ENCODE results near the gene BASP1. TPM values are rescaled to one million over a fixed set of nuclear protein-coding genes. Genes with fewer than 3 reads are reported as not detected.

Gene BASP1
- total and polyA plus RNA-seq, 12 donors: 7.0 to 24.9 (median 12.7) TPM

DNA sequence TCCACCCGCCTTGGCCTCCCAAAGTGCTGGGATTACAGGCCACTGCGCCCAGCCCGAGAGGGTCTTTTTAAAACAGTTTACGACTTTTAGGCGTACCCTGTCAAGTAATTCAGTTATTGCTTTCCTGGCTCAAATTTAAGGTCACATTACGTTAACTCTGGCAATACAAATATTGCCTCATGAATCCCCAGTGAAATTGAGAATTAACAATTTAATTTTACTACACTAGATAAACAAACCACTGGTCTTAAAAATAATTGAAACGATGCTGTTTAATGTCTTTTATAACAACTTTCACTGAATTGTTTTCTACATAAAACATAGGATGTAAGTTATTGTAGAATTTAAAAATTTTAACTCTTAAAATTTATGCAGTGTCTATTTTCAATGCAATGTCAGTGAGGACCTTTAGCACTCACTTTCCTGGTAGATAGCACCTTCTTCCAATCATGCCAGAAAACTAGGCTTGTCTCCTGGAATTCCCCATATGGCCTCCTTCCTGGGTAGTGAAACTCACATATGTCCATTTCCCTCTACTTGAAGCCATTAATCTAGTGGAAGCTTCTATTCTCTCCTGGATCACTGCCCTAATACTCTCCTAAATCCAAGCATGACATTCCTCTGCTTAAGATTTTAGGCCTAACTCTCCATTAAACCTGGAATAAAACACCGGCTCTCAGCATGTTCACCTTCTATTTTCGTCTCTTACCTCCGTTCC is 13.5 kb downstream of the BASP1 start:
- no peak for DNase-seq
- WGBS, 4 donors: 81 to 87% (median 85%) methylated on average over 10 of the region's 10 CpGs
- Histone ChIP-seq H3K27me3 (no peaks in the 10 kb centered on the region), H3K36me3 (replicated peaks in 1 of 2) (no peaks in the 10 kb centered on the region), H3K27ac (no peak overlapping the region), H3K4me1 (replicated peaks in 1 of 2) (no peaks in the 10 kb centered on the region), H3K4me3 (no peak overlapping the region), H3K9me3 (replicated peaks in 1 of 3) (no peaks in the 10 kb centered on the region)
- intact Hi-C loops (cut with DNase I): no loop called here
- TF ChIP-seq, protein P1, sequence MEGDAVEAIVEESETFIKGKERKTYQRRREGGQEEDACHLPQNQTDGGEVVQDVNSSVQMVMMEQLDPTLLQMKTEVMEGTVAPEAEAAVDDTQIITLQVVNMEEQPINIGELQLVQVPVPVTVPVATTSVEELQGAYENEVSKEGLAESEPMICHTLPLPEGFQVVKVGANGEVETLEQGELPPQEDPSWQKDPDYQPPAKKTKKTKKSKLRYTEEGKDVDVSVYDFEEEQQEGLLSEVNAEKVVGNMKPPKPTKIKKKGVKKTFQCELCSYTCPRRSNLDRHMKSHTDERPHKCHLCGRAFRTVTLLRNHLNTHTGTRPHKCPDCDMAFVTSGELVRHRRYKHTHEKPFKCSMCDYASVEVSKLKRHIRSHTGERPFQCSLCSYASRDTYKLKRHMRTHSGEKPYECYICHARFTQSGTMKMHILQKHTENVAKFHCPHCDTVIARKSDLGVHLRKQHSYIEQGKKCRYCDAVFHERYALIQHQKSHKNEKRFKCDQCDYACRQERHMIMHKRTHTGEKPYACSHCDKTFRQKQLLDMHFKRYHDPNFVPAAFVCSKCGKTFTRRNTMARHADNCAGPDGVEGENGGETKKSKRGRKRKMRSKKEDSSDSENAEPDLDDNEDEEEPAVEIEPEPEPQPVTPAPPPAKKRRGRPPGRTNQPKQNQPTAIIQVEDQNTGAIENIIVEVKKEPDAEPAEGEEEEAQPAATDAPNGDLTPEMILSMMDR (IDR thresholded peaks at IDR 0.05): no peak
- no peak for TF ChIP-seq POLR2A (IDR thresholded peaks at IDR 0.05)

DNA sequence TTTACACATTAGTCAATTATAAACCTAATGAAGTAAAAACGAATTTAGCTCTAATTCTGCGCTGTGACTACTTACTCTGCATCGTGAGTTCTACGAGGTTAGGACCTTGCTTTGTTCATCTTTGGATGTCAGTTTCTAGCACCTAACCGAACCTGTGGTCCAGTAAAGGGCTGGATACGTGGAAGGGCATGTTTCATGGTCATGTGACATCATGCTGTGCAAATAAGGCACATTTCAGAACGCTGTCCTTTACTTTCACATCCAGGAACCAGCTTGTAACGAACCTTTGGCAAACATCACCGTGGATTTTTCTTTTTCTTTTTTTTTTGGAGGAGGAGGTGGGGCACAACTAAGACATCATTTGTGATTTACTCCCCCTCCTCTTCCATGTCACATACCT is 15.0 kb downstream of the BASP1 start:
- H3K4me1 ChIP-seq (replicated peaks in 1 of 2): no peaks in the 10 kb centered on the region
- no peaks in the 10 kb centered on the region for H3K27me3 ChIP-seq
- H3K4me3 ChIP-seq: no peak overlapping the region
- H3K9me3 ChIP-seq (replicated peaks in 1 of 3): no peaks in the 10 kb centered on the region
- no peak for TF ChIP-seq POLR2A (IDR thresholded peaks at IDR 0.05)
- TF ChIP-seq, protein P1 (IDR thresholded peaks at IDR 0.05): no peak
- no peaks in the 10 kb centered on the region for H3K36me3 ChIP-seq (replicated peaks in 1 of 2)
- 68 to 84% (median 76%) methylated on average over 9 of the region's 9 CpGs for WGBS, 4 donors
- DNase-seq: no peak
- intact Hi-C loops (cut with DNase I): no loop called here
- no peak overlapping the region for H3K27ac ChIP-seq

DNA sequence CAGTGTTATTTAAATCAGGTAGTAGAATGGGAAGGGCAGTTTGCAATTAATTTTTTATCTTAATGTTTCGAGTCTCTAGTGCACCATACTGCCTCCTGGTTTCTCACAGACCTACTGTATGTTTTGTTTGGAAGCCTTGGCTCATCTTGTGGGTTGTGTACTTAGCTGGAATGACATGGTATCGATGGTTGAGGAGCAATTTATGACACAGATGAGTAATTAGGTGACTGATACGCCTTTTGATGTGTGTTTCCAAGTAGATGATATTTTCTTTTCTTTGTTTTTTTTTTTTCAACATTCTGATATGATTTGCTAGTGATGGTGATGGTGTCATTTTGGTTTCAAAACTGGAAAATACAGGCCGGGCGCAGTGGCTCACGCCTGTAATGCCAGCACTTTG is 16.1 kb downstream of the BASP1 start:
- no peak for DNase-seq
- Histone ChIP-seq H3K27me3 (no peaks in the 10 kb centered on the region), H3K4me1 (replicated peaks in 1 of 2) (no peaks in the 10 kb centered on the region), H3K9me3 (replicated peaks in 1 of 3) (no peaks in the 10 kb centered on the region), H3K27ac (no peak overlapping the region), H3K4me3 (no peak overlapping the region), H3K36me3 (replicated peaks in 1 of 2) (no peaks in the 10 kb centered on the region)
- intact Hi-C loops (cut with DNase I): no loop called here
- TF ChIP-seq, protein P1 (IDR thresholded peaks at IDR 0.05): no peak
- TF ChIP-seq POLR2A (IDR thresholded peaks at IDR 0.05): no peak
- WGBS, 4 donors: 74 to 88% (median 82%) methylated on average over 6 of the region's 6 CpGs

DNA sequence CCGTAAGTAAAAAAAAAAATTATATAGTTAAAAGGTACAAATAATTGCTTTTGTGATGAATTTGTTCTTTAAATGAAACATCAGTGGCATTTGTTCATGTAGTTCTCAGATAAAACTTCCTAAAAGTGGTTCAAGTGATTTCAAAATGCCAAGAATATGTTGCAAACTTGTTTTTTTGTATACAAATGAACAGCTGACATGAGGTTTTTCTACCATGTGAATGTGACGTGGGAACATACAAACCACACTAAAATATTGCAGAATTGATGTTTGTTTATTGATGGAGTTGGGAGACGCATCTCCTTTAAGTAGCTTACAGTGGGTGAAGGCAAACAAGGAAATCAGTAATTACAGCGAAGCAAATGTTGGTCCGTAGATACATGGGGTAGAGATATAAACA is 16.9 kb downstream of the BASP1 start:
- TF ChIP-seq, protein P1 (IDR thresholded peaks at IDR 0.05): no peak
- TF ChIP-seq POLR2A (IDR thresholded peaks at IDR 0.05): no peak
- Histone ChIP-seq H3K9me3 (replicated peaks in 1 of 3) (no peaks in the 10 kb centered on the region), H3K27me3 (no peaks in the 10 kb centered on the region), H3K4me3 (no peak overlapping the region), H3K27ac (no peak overlapping the region), H3K36me3 (replicated peaks in 1 of 2) (no peaks in the 10 kb centered on the region), H3K4me1 (replicated peaks in 1 of 2) (no peaks in the 10 kb centered on the region)
- 75 to 87% (median 76%) methylated on average over 5 of the region's 5 CpGs for WGBS, 4 donors
- DNase-seq: no peak
- intact Hi-C loops (cut with DNase I): no loop called here
